Measurements from ENCODE around the gene BSDC1. TPM values are rescaled to one million over a fixed set of nuclear protein-coding genes. Genes with fewer than 3 reads are reported as not detected.

Gene BSDC1
- total RNA-seq, 1 experiment from 2014 or later, result 47.0 TPM

- ChIA-PET RAD21 (ENCODE audit: low non-redundant PET in 1 of 2, low total read pairs in 2 of 2, uncharacterized antibody in 2 of 2, unreplicated experiment in 2 of 2) (no interaction called here), POLR2A (no interaction called here), CTCF (no interaction called here)
- Histone ChIP-seq H3K4me3 (replicated peaks in 1 of 2; ENCODE audit: low read depth in 1 of 2, low read length in 2 of 2) (no peak overlapping the region), H3K4me1 (ENCODE audit: control insufficient read depth in 1 of 2, insufficient read depth in 2 of 2, low read length in 2 of 2) (no peaks in the 10 kb centered on the region), H3K79me2 (ENCODE audit: insufficient read depth, low read length) (no peaks in the 10 kb centered on the region), H4K20me1 (ENCODE audit: insufficient read depth) (no peaks in the 10 kb centered on the region), H3K36me3 (ENCODE audit: control insufficient read depth in 1 of 2, insufficient read depth in 2 of 2, low read length in 2 of 2) (no peaks in the 10 kb centered on the region), H2AFZ (ENCODE audit: low read depth, low read length, poor library complexity, severe bottlenecking) (no peak overlapping the region), H3K4me2 (ENCODE audit: low read length) (no peak overlapping the region), H3K9me2 (ENCODE audit: insufficient read depth) (no peaks in the 10 kb centered on the region), H3K27ac (ENCODE audit: low read depth, low read length) (no peak overlapping the region), H3K9ac (ENCODE audit: low read length) (no peak overlapping the region), H3K27me3 (ENCODE audit: insufficient read depth, low read length) (no peaks in the 10 kb centered on the region; the same call in 1 of the 2 replicates), H3K9me3 (ENCODE audit: control insufficient read depth in 1 of 2, insufficient read depth in 1 of 2, low read depth in 1 of 2, low read length in 2 of 2) (no peaks in the 10 kb centered on the region)
- TF ChIP-seq MAX (IDR thresholded peaks at IDR 0.05) (no peak), ELF1 (IDR thresholded peaks at IDR 0.05; ENCODE audit: borderline replicate concordance, low read depth) (no peak), TCF7L2 (IDR thresholded peaks at IDR 0.05; ENCODE audit: borderline replicate concordance, extremely low read depth, insufficient read depth, insufficient read length) (no peak), CBX3 (IDR thresholded peaks at IDR 0.05; ENCODE audit: low read depth) (no peak), SP1 (IDR thresholded peaks at IDR 0.05; ENCODE audit: low read depth) (no peak), SIN3A (IDR thresholded peaks at IDR 0.05; ENCODE audit: low read depth) (no peak), ZNF274 (IDR thresholded peaks at IDR 0.05; ENCODE audit: low read depth, low read length) (no peak), POLR2A (IDR thresholded peaks at IDR 0.05; ENCODE audit: borderline replicate concordance, extremely low read depth, insufficient read depth, insufficient read length) (no peak), ZBTB33 (IDR thresholded peaks at IDR 0.05; ENCODE audit: extremely low read depth, insufficient replicate concordance, low read length) (no peak), ATF3 (IDR thresholded peaks at IDR 0.05) (no peak), EGR1 (IDR thresholded peaks at IDR 0.05; ENCODE audit: low read depth) (no peak), JUND (IDR thresholded peaks at IDR 0.05) (no peak), EZH2phosphoT487 (IDR thresholded peaks at IDR 0.05; ENCODE audit: borderline replicate concordance) (no peak), EZH2 (IDR thresholded peaks at IDR 0.05) (no peak), CTCF (IDR thresholded peaks at IDR 0.05 in 2 of 3, conservative IDR thresholded peaks at IDR 0.05 in 1 of 3; ENCODE audit: borderline replicate concordance in 1 of 3, insufficient read depth in 1 of 3, low read depth in 2 of 3, low read length in 2 of 3) (no peak), ZFX (IDR thresholded peaks at IDR 0.05) (no peak), REST (IDR thresholded peaks at IDR 0.05; ENCODE audit: low read depth) (no peak), YY1 (IDR thresholded peaks at IDR 0.05; ENCODE audit: extremely low read depth, insufficient replicate concordance, low read depth, low read length) (no peak), SRF (IDR thresholded peaks at IDR 0.05; ENCODE audit: low read depth) (no peak)
- DNase-seq (ENCODE audit: low read depth, low spot score) (no peak), ATAC-seq (no peak)
- no TSS peak for BruUV-seq (replicated peaks)
- intact Hi-C loops (cut with micrococcal nuclease), result no loop called here
Measured at GRCh38 chr1:32421775-32422174, 27.5 kb upstream of the BSDC1 start.

Data from HCT116 (cell line).